Small intestine (tissue), 7 donors: ENCODE measurements around the gene RAPGEF1. TPM values are rescaled to one million over a fixed set of nuclear protein-coding genes. Genes with fewer than 3 reads are reported as not detected.

Experiments used
- DNase-seq, 2 donors: peaks; one replicate each; pipeline versions ENCODE4 v3.0.0 to v3.0.0-alpha.2; 2013
- FAIRE-seq: peaks from 2 replicates; lab custom pipeline; 2012; peaks lifted over from hg19 to GRCh38; lab: Jason Lieb, UNC
- H3K27ac ChIP-seq, 3 donors: one replicate each; pipeline ENCODE4 v1.5.1; 2013; ENCODE audit warnings: low read length in 2 of 3, mild to moderate bottlenecking in 2 of 3, control low read depth in 1 of 3, inconsistent platforms in 1 of 3, low read depth in 1 of 3, moderate library complexity in 1 of 3
- H3K27me3 ChIP-seq, 3 donors: one replicate each; pipeline ENCODE4 v1.6.1; 2013; ENCODE audit warnings: low read length in 3 of 3, inconsistent platforms in 1 of 3; ENCODE audit not compliant: control insufficient read depth in 3 of 3, insufficient read depth in 3 of 3
- H3K36me3 ChIP-seq, 3 donors: one replicate each; pipeline ENCODE4 v1.6.1; 2013; ENCODE audit warnings: low read length in 3 of 3, inconsistent platforms in 1 of 3, low read depth in 1 of 3, mild to moderate bottlenecking in 1 of 3, moderate library complexity in 1 of 3; ENCODE audit not compliant: control insufficient read depth in 3 of 3, insufficient read depth in 2 of 3
- H3K4me1 ChIP-seq, 3 donors: one replicate each; pipeline ENCODE4 v1.6.1; 2013; ENCODE audit warnings: low read length in 2 of 3, inconsistent platforms in 1 of 3, low read depth in 1 of 3, mild to moderate bottlenecking in 1 of 3, moderate library complexity in 1 of 3; ENCODE audit not compliant: control insufficient read depth in 3 of 3, insufficient read depth in 2 of 3
- H3K4me3 ChIP-seq, 3 donors: one replicate each; pipeline ENCODE4 v1.5.1; 2013; ENCODE audit warnings: low read length in 3 of 3, control low read depth in 1 of 3, inconsistent platforms in 1 of 3, low read depth in 1 of 3, mild to moderate bottlenecking in 1 of 3, moderate library complexity in 1 of 3
- H3K9me3 ChIP-seq, 2 donors: one replicate each; pipeline ENCODE4 v1.6.1; 2013; ENCODE audit warnings: low read depth in 1 of 2, low read length in 1 of 2; ENCODE audit not compliant: control insufficient read depth in 2 of 2, insufficient read depth in 1 of 2
- WGBS, 3 donors: extraction: QIAGEN DNeasy Blood & Tissue Kit; methylation state at CpG; one replicate each; pipeline ENCODE4 v1.1.7; 2013; 5-methylcytosine and 5-hydroxymethylcytosine counted together
- polyA plus RNA-seq, 4 donors: library from polyadenylated mRNA; stranded (reverse) in 3 of 4; unstranded in 1 of 4; fragments of 200-250 nt in 3 of 4; fragments of 120-200 nt in 1 of 4; gene quantifications; one replicate each; pipeline versions ENCODE4 v1.2.1 to v1.2.3, GENCODE V29; 2013
- donor health status: healthy with polysubstance abuse.
- donor health status: control.
- donor health status: control.
- donor health status: Bipolar disorder and iron deficiency.
- donor health status: healthy.

Gene RAPGEF1
- polyA plus RNA-seq, 4 donors, result 15.4 to 43.4 (median 21.2) TPM

DNA sequence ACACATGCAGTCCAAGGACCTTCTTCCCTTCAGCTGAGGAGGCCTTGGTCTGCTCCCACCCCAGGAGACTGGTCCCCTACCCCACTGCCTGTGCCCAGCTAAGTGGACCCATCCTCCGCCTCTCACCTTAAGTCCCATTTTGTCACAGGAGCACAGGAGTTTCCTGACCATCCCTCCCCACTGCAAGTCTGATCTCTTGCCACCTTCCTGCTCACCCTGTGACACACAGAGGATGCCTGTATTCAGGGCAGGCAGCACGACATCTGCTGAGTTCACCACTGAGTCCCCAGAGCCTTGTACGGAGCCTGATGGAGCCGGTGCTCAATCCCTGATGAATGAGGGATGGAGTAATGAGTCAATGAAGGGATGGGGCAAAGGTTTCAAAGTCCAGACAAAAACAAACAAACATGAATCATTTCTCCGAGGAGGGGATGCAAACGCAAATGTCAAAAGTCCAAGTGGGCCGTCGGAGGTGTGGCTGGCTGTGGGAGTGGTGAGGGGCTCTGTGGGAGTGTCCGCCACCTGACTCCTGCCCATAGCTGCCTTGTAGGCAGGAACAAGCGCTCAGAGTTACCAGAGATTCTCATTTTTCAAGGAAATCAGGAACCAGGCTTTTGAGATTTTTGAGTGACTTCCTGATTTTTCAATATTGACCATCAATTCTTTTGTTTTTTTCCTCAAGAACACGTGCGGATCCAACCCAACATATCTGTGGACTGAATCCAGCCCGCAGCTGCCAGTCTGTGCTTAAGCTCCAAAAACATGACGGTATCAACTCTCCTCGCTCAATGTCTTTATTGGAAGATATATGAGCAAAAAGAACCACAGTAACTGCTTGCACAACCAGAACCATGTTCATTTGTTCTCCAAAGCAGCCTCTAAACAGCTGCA lies 4.4 kb downstream of the RAPGEF1 start:
- peak; percentile 92 to 96 for DNase-seq
- H3K36me3 ChIP-seq, result peaks cover 0 to 29% (median 0%) of the 10 kb centered on the region in 3 donors
- FAIRE-seq, result no peak
- no peaks in the 10 kb centered on the region for H3K9me3 ChIP-seq
- peaks cover 18 to 59% (median 48%) of the 10 kb centered on the region in 3 donors for H3K4me1 ChIP-seq
- H3K27ac ChIP-seq, result peak overlapping the region; percentile 56 to 76 (median 70)
- H3K27me3 ChIP-seq, result no peaks in the 10 kb centered on the region
- no peak overlapping the region for H3K4me3 ChIP-seq
- 33 to 56% (median 37%) methylated on average over 15 of the region's 15 CpGs for WGBS, 3 donors

DNA sequence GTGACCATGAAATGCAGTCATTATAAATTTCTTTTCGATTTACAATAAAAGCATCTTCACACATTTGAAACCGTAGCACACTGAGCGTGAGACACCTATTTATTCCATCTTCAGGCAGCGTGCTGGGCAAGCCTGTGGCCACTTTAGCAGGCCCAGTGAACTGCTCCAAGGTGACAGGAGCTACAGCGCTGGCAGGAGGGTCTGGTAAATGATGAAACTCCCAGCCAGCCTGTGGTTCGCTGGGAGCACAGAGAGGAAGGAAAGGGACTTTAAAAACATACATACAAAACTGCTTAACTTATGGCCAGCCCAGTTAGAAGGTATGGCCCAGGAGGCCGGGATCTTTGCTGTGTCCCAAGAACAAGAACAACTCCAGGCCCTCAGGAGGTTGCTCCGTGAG lies 5.1 kb downstream of the RAPGEF1 start:
- Histone ChIP-seq H3K27me3 (no peaks in the 10 kb centered on the region), H3K36me3 (peaks cover 0 to 29% (median 0%) of the 10 kb centered on the region in 3 donors), H3K9me3 (no peaks in the 10 kb centered on the region), H3K4me3 (no peak overlapping the region), H3K4me1 (peaks cover 18 to 59% (median 48%) of the 10 kb centered on the region in 3 donors), H3K27ac (peak overlapping the region; percentile 56 to 76 (median 70))
- 66 to 81% (median 69%) methylated on average over 8 of the region's 8 CpGs for WGBS, 3 donors
- FAIRE-seq (no peak), DNase-seq (no peak)

DNA sequence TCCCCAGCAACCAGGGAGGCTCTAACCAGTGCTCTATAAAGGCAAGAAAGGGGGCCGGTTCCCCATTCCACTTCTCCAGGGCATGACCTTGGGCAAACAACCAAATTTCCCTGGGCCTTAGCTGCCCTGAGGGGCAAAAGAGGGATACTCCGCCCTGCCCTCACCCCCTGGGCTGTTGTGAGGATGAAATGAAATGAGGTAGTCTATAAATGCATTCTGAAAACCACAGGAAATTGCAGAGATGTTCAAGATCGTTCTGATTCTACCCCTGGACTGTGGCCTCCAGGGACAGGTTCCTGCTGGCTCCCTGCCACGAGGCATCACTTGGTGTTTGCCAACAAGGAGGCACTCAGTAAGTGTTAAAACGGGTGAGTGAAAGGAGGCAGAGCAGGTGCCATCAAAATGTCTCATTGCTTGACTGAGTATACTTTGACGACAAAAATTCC lies 5.7 kb downstream of the RAPGEF1 start:
- WGBS, 3 donors, result 14 to 32% (median 16%) methylated on average over 6 of the region's 6 CpGs
- Histone ChIP-seq H3K9me3 (no peaks in the 10 kb centered on the region), H3K36me3 (peaks cover 0 to 29% (median 0%) of the 10 kb centered on the region in 3 donors), H3K27ac (peak overlapping the region; percentile 39 to 85 (median 76)), H3K27me3 (no peaks in the 10 kb centered on the region), H3K4me1 (peaks cover 21 to 59% (median 48%) of the 10 kb centered on the region in 3 donors), H3K4me3 (no peak overlapping the region)
- FAIRE-seq (no peak), DNase-seq (peak; percentile 82 to 87)

DNA sequence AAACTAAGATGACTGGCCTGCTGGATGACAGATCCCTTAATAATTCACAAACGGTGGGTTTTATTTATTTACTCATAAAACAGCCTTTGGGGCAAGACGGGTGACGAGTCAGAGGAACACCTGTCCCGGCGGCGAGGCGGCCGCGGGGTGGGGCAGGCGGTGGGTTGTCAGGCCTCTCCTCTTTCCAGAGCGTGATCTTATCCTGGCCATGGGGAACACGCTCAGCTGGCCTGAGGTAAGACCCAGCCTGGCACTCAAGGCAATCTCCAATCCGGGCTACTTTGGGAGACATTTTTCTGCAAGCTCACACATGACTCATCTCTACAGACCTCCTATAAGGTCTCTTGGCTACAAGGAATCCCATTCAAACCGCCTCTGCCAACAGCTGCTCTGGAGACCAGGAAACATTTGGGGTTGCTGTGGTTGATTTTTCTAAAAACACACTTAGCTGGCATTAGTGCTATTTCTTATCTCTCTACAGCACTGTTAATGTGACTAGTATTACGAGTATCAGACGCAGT lies 6.3 kb downstream of the RAPGEF1 start:
- Histone ChIP-seq H3K4me1 (peaks cover 21 to 60% (median 48%) of the 10 kb centered on the region in 3 donors), H3K27ac (peak overlapping the region; percentile 39 to 85 (median 76)), H3K9me3 (no peaks in the 10 kb centered on the region), H3K4me3 (no peak overlapping the region), H3K27me3 (no peaks in the 10 kb centered on the region), H3K36me3 (peaks cover 0 to 29% (median 0%) of the 10 kb centered on the region in 3 donors)
- 3 to 36% (median 16%) methylated on average over 16 of the region's 16 CpGs for WGBS, 3 donors
- FAIRE-seq (no peak), DNase-seq (peak; percentile 59 to 60)

DNA sequence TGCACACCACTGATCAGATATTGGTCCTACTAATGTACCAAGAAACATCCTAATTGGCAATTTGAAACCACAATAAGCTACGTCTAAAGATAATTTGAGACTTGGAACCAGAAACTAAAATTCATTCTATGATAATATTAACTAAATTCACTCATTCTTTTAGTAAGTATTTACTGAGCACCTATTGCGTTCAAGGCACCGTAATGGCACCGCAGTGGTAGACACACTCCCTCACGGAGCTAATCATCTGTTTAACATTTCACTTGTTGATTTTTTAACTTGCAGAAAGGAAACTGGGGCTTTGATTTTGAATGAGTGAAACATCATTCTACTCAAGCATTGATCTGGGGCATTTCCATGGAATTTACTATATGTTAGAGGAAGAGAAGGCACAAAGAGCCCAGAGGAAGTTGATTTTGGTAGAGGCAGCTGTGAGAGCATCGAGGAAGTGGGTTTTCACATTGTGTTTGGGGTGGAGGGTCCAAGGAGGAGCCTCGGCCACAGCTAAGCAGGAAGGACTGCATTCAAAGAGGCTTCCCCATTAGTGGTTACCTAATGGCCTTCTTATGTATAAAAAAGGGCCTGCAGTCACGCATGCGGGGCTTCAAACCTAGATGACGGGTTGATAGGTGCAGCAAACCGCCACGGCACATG lies 7.1 kb downstream of the RAPGEF1 start:
- FAIRE-seq (no peak), DNase-seq (peak in 1 of 2 donors; percentile 55)
- Histone ChIP-seq H3K4me1 (peaks cover 25 to 64% (median 47%) of the 10 kb centered on the region in 3 donors), H3K9me3 (no peaks in the 10 kb centered on the region), H3K27ac (peak overlapping the region in 2 of 3 donors; percentile 16 to 85), H3K27me3 (no peaks in the 10 kb centered on the region), H3K4me3 (no peak overlapping the region), H3K36me3 (peaks cover 0 to 26% (median 0%) of the 10 kb centered on the region in 3 donors)
- WGBS, 3 donors, result 60 to 78% (median 67%) methylated on average over 12 of the region's 12 CpGs

DNA sequence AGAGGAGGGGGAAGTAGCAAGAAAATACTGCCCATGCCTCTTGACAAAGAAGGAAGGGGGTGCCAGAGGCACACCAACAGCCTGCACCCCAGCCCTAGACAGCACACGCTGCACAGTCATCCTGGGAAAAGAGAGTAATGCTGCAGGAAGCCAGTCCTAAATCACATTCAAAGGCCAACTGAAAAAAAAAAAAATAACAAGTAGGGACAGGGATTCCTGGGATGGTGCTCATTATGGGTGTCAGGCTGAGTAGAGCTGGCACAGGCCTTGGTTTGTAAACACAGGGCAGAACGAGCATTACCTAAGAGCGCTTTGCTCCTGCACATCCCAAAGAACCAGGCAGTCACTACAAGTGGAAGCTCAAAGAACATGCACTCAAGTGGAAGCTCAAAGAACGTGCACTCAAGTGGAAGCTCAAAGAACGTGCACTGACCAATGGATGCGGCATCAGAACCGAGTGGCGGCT lies 7.8 kb downstream of the RAPGEF1 start:
- H3K36me3 ChIP-seq, result peaks cover 0 to 24% (median 0%) of the 10 kb centered on the region in 3 donors
- no peak overlapping the region for H3K4me3 ChIP-seq
- WGBS, 3 donors, result 61 to 77% (median 62%) methylated on average over 8 of the region's 8 CpGs
- DNase-seq, result no peak
- peak overlapping the region in 2 of 3 donors; percentile 42 to 79 for H3K27ac ChIP-seq
- H3K4me1 ChIP-seq, result peaks cover 23 to 66% (median 50%) of the 10 kb centered on the region in 3 donors
- no peak for FAIRE-seq
- H3K27me3 ChIP-seq, result no peaks in the 10 kb centered on the region
- H3K9me3 ChIP-seq, result no peaks in the 10 kb centered on the region

DNA sequence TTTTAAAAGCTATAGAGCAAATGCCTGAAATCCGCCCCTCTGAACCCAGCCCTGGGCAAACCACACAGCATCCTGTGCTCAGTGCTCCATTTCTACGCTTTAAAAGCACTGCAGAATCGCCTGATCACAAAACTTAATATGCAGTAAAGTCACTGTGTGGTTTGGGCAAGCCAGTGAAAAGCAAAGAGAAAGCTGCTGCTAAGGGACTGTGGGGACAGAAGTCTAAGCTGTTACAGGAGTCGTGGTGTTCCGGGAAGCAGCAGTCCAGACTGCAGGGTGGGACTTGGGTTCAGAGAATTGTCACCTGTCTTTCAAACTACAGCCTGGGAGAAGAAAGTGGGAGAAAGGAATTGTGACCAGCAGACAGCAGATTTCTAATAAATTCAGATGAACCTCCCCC lies 8.2 kb downstream of the RAPGEF1 start:
- no peaks in the 10 kb centered on the region for H3K9me3 ChIP-seq
- H3K4me1 ChIP-seq, result peaks cover 19 to 66% (median 50%) of the 10 kb centered on the region in 3 donors
- H3K27me3 ChIP-seq, result no peaks in the 10 kb centered on the region
- FAIRE-seq, result no peak
- H3K27ac ChIP-seq, result peak overlapping the region in 2 of 3 donors; percentile 42 to 79
- H3K4me3 ChIP-seq, result no peak overlapping the region
- H3K36me3 ChIP-seq, result peaks cover 0 to 21% (median 0%) of the 10 kb centered on the region in 3 donors
- DNase-seq, result peak; percentile 46 to 60
- 32 to 51% (median 43%) methylated on average over 5 of the region's 5 CpGs for WGBS, 3 donors

DNA sequence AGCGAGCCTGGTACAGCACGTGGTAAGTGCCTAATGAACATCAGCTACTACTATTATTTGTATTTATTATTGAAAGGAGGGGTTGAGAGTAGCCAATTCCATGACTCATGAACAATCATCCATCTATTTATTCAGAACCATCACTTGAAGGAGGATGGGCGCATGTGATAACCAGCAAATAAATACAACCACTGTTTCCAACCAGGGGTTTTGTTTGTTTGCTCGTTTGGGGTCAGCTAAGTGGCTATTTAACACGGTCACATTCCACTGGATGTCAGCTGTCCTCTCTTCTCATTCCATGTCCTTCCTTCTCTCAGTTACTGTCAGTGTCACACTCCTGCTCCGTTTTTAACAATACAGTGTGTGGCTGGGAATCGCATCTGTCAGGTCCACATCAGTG lies 8.6 kb downstream of the RAPGEF1 start:
- Histone ChIP-seq H3K27ac (peak overlapping the region; percentile 42 to 79 (median 42)), H3K4me1 (peaks cover 18 to 66% (median 47%) of the 10 kb centered on the region in 3 donors), H3K4me3 (no peak overlapping the region), H3K27me3 (no peaks in the 10 kb centered on the region), H3K36me3 (peaks cover 0 to 18% (median 0%) of the 10 kb centered on the region in 3 donors), H3K9me3 (no peaks in the 10 kb centered on the region)
- WGBS, 3 donors, result 51 to 61% (median 53%) methylated on average over 7 of the region's 7 CpGs
- FAIRE-seq (no peak), DNase-seq (no peak)
